ENCODE results near the gene CCDC28A.

DNA sequence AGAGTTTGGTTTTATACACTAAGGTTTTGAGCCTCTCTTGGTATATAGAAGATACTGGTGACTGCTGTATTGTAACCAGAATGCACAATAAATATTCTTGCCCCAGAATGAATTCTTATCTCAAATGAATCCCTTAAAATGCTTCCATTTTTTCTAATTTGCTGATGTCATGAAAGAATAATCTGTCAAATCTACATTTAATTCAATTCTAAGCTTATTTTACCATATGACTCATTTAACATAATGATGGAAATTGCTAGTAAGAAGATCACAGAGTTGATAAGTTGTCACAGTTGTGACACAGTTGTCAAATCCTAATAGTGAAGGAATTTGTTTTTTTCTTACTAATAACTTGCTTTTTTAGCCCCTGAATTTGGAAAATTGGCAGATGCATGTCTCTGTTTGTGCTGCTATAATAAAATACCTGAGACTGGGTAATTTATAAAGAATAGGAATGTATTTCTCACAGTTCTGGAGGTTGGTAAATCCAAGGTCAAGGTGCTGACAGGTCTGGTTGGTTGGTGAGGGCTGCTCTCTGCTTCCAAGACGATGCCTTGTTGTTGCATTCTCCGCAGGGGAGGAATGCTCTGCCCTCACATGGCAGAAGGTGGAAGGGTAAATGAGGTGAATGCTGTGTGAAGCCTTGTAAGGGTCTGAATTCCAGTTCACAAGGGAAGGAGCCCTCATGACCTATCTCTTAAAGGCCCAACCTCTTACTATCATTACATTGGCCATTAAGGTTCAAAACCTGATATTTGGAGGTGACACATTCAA lies 27.0 kb downstream of the CCDC28A start:
- TF ChIP-seq, protein P1, sequence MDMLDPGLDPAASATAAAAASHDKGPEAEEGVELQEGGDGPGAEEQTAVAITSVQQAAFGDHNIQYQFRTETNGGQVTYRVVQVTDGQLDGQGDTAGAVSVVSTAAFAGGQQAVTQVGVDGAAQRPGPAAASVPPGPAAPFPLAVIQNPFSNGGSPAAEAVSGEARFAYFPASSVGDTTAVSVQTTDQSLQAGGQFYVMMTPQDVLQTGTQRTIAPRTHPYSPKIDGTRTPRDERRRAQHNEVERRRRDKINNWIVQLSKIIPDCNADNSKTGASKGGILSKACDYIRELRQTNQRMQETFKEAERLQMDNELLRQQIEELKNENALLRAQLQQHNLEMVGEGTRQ (IDR thresholded peaks at IDR 0.05; ENCODE audit: low read depth, low read length) = no peak
- TF ChIP-seq, protein P2, sequence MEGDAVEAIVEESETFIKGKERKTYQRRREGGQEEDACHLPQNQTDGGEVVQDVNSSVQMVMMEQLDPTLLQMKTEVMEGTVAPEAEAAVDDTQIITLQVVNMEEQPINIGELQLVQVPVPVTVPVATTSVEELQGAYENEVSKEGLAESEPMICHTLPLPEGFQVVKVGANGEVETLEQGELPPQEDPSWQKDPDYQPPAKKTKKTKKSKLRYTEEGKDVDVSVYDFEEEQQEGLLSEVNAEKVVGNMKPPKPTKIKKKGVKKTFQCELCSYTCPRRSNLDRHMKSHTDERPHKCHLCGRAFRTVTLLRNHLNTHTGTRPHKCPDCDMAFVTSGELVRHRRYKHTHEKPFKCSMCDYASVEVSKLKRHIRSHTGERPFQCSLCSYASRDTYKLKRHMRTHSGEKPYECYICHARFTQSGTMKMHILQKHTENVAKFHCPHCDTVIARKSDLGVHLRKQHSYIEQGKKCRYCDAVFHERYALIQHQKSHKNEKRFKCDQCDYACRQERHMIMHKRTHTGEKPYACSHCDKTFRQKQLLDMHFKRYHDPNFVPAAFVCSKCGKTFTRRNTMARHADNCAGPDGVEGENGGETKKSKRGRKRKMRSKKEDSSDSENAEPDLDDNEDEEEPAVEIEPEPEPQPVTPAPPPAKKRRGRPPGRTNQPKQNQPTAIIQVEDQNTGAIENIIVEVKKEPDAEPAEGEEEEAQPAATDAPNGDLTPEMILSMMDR (conservative IDR thresholded peaks at IDR 0.05; ENCODE audit: low read depth, low read length) = no peak
- no peak for TF ChIP-seq SMC3 (IDR thresholded peaks at IDR 0.05; ENCODE audit: low read depth, low read length)
- no peak for TF ChIP-seq FOS (IDR thresholded peaks at IDR 0.05; ENCODE audit: low read depth, low read length)
